ENCODE data around the gene ANKFY1. TPM values are rescaled to one million over a fixed set of nuclear protein-coding genes. Genes with fewer than 3 reads are reported as not detected.

Gene ANKFY1
- total RNA-seq, 1 experiment from 2014 or later, result 27.1 TPM

DNA sequence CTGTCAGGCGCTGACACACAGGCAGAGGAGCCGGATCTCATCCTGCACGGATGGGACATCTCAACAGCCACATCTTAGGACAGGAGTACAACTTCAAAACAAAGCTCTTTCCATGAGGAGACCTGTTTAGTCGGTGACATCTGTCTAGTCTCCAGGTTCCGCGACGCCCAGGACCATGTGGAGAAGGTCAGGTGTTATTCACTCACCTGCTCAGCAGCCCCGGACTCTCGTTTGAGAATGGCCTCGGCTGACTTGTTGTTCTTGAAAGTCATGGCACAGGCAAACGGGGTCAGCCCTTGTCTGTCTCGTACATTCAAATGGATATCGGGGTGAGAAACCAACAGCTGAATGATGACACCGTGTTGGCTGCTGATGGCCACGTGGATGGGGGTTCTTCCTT, 85.1 kb downstream of the ANKFY1 start:
- no peak for DNase-seq (ENCODE audit: low read depth)

DNA sequence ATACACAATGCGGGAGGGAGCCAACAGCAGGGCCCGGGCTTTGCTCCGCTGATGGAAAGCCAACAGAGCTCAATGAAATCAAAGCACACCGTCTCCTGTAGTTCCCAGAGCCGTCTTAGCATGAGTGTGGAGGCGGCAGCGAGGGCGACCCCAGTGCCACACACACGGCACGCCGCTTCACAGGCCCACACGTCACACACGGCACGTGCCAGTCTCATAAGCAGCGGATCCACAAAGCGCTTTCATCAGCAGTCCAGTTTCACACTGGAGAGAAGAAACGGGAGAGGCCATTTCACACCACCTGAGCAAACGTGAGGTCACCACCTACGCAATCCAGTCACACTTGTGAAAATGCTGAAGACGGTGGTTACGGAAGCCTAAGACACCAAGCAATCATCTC, 86.0 kb downstream of the ANKFY1 start:
- no peak for DNase-seq (ENCODE audit: low read depth)

DNA sequence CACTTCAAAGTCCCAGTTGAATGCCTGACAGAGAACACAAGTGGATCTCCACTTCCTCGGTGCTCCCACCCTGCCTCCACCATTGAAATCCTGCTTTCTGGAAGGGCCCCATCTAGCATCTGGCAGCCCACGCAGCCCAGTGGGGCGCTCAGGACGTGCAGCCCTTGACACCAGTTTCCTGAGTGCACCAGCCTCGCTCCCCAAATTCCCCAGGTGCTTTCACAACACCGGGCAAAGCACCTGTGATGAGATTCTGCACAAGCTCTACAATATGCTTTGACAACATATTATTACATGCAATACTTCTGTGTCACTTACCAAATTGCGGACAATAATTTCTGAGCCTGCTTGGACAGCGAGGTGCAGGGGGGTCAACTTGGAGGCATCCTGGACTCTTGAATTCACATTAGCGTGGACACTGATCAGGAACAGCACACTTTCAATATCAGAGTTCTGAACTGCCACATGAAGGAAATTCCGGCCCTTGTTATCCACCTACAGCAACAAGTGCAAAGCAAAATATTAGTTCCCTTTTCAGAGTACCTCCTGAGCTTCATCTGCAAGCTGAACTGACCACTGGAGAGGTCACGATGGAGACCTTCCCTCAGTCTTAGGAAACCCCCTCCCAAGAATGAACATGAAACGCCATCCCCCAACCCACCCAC, 86.8 kb downstream of the ANKFY1 start:
- no peak for DNase-seq (ENCODE audit: low read depth)

DNA sequence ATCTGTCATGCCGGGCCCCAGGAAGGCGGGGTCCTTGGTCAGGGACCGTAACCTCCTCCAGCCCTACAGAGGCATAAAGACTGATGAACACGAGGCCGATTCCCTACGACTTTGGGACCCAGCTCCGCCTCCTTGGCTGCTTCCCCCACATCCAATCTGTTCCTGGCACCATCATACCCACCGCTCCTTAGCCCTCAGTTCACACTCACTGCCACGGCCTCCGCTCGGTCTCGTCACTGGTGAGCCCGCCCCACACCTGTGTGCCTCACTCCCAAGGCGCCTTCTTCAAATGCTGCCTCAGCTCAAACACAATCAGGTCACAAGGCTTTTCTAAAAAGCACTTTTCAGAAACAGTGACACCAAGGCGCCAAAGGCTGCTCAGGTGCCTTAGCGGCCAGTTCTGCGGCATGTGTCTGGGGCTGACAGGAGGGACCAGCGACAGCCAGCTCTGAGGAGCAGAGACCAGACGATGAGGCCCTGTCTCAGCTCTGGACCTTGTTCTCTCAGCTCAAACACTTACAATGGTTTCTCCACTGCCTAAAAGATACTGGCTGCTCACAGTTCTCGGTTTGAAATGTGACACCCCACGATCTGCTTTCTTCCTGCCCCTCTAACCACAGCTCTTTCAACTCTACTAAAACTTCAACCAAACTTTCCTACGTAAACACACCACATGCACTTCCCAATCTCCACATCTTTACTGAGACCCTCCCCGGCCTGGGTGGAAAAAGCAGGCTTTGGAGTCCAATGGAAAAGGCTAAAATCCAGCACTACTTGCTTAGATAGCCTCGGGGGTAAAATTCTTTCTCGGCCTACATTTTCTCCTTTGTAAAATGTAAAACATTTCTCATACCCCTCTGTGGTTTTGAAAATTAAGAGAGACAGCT, 87.6 kb downstream of the ANKFY1 start:
- DNase-seq (ENCODE audit: low read depth), result no peak

DNA sequence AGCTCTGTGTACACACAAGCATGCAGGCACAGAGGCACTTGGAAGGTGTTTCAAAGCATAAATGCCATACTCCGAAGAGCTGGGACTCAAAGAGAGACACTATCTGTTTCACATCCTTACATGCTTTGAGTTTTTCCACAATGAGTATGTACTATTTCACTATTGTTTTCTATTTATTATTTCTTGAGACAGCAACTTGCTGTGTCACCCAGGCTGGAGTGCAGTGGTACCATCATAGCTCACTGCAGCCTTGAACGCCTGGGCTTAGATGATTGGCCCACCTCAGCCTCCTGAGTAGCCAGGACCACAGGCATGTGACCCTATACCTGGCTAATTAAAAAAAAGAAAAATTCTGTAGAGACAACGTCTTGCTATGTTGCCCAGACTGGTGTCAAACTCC, 89.2 kb downstream of the ANKFY1 start:
- DNase-seq (ENCODE audit: low read depth), result no peak

DNA sequence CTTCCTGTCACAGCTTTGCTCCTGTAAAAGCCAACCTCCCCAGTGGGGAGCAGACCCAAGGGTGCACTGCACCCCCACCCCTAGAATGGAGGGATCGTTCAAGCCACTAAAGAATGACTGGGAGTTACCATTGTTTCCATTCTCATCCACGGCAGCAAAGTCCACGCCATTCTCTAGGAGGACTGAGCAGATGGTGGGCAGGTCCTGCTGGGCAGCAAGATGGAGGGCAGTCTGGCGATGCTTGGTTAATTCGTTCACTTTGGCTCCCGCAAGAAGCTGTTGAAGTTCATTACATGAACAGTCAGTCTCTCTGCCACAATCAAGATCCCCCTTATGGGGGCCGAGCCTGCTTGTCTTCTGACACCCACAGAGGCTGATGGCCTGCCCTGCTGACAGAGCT, 90.0 kb downstream of the ANKFY1 start:
- DNase-seq (ENCODE audit: low read depth), result no peak

DNA sequence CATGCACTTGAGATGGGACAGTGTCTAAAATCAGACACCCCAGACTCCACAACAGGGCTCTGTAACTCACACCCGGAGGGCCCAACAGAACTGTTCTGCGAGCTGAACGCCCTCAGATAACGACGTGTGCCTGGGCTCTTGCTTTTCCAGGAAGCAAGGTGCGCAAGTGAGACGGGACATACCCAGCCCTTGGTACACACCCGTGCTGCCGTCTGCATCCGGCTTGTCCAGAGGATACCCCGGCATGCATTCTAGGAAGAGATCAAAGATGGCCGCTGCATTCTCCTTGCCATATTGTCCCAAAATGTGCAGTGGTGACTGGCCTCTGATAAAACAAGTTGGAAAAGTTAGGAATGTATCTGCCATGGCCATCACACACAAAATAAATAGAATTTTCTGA, 91.4 kb downstream of the ANKFY1 start:
- DNase-seq (ENCODE audit: low read depth), result no peak

DNA sequence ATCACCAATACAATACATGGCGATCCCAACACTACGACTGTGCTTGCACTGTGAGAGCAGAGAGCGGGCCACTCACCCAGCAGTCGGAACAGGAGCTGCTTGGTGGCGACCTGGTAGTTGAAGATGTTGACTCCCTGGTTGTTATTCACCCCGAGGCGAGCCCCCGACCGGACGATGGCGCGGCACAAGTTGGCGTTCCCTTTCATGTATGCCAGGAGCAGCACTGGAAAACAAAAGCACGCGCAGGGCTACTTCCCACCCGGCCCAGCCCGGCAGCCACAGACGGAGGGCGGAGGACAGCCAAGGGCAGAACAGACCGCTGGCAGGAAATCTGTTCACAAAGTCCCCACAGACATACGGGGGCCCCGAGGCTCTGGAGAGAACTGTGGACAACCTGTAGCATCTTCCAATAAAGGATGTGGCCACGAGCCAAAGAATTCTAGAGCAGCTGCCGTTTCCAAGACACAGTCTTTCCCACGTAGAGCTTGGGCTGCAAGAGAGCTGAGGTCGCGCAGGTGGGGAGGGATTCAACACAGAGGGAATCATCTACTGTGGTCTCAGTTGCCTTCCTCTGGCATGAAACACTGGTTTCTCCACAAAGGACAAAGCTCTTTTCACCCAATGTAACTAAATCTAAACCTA, 93.0 kb downstream of the ANKFY1 start:
- no peak for DNase-seq (ENCODE audit: low read depth)

DNA sequence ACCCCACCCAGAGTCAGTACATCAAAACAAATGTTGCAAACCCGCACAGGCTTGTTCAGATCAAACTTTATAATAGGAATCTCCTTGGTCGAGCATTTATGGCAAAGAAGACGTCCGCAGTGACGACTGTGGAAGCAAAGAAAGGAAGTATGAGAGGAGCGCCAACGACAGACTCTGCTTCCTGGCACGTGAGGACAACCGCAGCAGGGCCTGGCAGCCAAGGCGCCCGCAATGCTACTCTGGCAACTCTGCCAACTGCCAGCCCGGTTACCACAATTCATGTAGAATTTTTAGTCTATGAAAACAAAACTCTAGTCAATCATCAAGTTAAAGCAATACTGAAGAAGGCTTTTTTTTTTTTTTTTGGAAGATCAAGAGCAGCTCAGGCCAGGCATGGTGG, 96.0 kb downstream of the ANKFY1 start:
- DNase-seq (ENCODE audit: low read depth), result no peak

DNA sequence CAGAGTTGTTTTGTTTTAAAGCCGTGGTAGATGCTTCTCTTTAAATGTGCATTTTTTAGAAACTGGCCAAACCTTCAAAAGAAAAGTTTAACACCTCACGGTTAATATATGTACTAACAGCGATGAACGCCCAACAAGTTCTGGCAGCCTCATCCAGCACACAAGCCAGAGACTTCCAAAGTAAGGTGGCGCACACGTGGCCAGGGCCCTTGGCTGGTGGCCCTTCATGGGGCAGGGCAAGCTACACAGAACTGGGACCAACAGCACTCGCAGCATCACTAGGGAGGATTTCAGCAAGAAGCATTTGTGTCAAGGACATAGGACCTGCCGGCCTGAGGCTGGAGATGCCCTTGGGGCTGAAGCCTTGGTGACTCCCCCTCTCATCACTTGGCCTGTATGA, 97.4 kb downstream of the ANKFY1 start:
- no peak for DNase-seq (ENCODE audit: low read depth)

DNA sequence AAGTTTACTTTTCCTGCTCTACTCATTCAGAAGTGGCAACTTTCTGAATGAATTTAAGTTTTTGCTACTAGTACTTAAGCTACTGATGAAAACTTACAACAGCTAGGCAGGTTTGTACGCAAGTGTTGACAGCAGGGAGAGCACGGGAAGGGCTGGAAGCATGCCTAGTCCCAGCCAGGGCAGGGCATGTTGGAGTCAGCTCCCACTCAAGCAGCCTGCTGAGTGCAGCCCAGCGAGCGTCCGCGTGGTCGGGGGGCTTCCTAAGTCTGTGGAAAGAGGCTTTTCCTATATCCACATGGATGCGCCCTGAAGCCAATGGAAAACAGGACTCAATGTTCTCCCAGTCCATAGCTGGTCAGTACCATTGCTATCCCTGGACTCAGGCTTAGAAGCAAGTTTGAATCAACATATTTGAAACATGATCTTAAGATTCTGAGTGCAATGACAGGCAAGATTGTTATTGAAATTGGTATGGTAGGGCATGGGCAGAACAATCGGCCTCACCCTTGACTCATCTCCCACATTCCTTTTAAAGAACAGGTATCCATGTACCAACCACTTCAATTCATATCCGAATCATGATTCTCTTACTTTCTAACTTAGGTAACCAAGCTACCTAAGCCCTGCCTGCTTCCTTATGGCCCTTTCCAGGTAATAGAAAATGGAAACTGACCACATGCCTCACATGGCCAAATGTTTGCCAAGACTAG, 98.3 kb downstream of the ANKFY1 start:
- no peak for DNase-seq (ENCODE audit: low read depth)

DNA sequence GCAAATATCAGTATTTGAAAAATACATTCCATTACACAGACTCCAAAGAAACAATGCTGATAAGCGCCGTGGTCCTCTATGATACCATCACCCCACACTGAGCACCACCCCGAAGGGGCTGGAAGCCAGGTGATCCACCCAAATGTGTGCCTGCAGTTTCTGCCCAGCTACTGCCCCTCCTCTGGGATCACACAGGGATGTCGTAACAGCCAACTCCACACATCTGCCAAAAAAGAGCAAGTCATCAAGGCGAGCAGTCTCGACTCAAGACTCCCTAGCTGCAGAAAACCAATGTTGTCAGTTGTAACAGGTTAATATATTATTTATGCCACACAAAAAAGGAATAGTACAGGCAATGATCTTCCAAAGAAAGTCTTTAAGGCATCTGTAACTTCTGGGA, 99.8 kb downstream of the ANKFY1 start:
- DNase-seq (ENCODE audit: low read depth), result no peak

DNA sequence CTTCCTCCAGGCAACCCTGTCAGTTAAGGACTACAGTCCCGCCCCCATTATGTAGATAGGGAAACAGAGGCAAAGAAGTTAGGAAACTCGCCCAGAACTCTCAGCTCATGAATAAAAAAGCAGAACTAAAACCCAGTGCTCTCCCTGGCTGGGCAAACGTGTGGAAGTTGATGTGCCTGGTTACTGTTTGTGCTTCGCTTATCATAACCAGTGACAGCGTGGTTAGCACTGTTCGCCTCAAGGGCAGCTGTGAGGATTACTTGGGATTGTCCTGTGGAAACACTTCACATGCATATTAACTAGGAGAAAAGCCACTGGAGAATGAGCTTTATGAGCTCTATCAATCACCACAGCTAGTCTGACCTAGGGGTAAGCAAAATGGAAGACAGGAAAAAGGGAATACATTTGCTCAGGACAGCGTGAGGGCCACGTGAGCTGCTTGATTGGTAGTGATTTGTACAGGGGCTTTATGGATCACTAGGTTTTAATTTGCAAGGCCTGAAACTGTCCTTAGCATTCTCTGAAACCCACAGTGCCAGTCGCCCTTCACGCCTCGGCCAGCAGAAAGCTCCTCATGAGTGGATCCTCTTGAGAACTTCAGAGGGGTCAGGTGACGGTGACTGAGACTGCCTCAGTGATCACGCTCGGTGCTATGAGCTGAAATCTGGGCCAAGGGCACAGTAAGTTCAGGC, 100.9 kb downstream of the ANKFY1 start:
- no peak for DNase-seq (ENCODE audit: low read depth)

DNA sequence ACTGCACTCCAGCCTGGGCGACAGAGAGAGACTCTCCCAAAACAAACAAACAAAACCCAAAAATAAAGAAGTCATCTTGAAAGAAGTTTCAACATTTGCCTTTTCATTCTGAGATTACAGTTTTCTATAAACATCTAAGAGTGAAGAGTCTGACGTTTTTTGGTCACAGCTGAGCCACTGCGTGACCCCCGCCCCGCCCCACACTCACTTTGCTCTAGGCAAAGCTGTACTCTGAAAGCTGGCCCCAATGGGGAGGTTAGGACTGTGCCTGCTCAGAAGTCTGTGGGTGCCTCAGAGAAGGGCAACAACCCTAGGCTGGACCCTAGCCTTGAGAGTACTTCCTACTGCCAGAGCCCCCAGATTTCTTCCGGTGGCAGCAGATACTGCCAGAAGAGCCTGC, 101.5 kb downstream of the ANKFY1 start:
- no peak for DNase-seq (ENCODE audit: low read depth)

DNA sequence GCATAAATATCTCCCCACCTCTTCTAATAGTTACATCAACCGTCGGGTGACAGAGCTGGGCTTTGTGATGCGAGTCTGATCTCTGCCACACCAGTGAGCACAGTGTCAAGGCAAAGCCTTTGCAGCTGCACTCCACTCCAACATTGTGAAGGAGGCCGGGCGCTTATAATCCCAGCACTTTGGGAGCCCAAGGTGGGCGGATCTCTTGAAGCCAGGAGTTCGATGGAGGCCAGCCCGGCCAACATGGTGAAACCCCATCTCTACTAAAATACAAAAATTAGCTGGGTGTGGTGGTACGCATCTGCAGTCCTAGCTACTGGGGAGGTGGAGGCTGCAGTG, 101.8 kb downstream of the ANKFY1 start:
- no peak for DNase-seq (ENCODE audit: low read depth)

DNA sequence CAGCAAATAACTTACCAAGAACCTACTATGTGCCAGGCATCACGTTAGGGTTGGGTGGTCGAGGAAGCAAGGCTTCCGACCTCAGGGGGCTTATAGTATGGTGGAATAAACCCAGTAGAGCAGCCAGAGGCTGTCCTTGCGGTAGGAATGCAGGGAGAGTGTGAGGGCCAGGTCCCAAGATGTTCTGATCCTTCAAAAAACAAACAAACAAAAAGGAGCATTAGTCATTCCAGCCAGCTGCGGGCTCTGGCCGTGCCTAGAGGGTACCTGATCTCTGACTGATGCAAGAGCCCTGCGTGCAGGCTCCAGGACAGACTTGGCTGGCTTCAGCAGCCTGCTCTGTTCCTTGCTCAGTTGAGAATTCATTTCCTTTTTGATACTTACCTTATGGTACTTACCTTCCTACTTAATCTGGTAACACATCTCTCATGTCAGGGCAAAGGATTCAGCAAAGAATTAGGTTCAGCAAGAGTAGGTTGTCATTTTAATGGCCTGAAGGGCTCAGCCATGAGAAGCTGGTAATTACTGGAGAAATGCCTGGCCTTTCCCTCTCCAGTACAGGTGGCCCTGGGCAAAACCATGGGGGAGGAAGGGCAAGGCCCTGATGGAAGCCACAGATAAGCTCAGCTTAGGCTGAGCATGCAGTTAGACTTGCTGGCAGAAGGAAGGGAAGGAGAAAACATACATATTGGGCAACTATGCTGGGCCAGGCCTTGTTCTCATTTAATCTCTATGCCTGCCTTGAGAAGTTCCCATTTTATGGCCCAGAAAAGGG, 102.4 kb downstream of the ANKFY1 start:
- peak; percentile 83 for DNase-seq (ENCODE audit: low read depth)

DNA sequence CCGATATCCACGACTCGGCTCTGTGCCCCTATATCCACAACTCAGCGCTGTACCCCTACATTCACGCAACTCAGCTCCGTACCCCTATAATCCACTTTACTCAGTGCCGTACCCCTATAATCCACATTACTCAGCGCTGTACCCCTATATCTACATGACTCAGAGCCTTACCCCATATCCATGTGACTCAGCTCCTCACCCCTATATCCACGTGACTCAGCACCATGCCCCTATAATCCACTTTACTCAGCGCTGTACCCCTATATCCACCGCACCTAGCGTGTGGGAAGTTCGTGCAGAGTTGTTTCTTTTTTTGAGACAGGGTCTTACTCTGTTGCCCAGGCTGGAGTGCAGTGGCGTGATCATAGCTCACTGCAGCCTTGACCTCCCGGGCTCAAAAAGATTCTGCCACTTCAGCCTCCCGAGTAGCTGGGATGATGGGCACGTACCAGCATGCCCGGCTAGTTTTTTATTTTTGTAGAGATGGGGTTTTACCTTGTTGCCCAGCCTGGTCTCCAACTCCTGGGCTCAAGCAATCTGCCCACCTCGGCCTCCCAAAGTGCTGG, 103.4 kb downstream of the ANKFY1 start:
- DNase-seq (ENCODE audit: low read depth), result no peak

DNA sequence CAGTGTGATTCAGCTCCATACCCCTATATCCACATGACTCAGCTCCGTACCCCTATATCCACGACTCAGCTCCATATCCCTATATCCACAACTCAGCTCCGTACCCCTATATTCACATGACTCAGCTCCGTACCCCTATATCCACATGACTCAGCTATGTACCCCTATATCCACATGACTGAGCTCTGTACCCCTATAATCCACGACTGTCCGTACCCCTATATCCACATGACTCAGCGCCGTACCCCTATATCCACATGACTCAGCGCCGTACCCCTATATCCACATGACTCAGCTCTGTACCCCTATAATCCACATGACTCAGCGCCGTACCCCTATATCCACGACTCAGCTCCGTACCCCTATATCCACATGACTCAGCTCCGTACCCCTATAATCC, 104.0 kb downstream of the ANKFY1 start:
- DNase-seq (ENCODE audit: low read depth), result no peak

DNA sequence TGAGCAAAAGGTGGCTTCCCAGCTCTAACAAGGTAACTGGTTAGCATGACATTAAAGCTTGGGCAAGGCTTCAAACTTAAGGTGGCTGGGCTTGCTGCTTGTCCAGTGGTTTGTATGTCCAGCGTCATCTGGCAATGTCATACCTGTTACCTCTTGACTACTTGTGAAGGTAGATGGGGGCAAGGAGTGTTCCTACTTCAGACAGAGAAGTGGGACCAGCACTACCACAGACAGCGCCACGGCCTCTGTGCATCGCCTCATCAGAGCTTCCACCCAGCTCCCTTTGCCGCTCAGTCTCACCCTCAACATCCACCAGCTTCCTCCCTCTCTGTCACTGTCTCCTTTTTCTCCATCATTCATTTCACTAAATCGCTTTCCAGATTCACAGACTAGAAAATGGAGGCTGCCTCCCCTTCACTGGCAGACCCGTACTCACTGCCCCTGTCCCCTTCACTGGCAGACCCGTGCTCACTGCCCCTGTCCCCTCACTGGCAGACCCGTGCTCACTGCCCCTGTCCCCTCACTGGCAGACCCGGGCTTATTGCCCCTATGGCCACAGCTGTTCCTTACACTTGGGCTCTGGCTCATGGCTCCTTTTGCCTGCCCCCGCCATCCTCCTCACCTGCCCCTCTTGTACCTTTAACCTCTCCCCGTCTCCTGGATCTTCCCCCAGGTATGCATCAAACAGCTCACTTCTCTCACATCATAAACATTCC, 106.0 kb downstream of the ANKFY1 start:
- DNase-seq (ENCODE audit: low read depth), result no peak
